Adrenal gland (tissue), 5 donors: ENCODE measurements around the gene DGKA.

Experiments
- POLR2A ChIP-seq, 2 donors: fragments of 450-650 bp; IDR thresholded peaks; one replicate each; pipeline ENCODE4 v1.6.1; 2017; ENCODE audit warnings: antibody characterized with exemption in 2 of 2, mild to moderate bottlenecking in 2 of 2, moderate library complexity in 1 of 2
- TF ChIP-seq, protein P1 (sequence below), 6 experiments: fragments of 450-650 bp in 4 of 6; fragments of 200-600 bp in 2 of 6; sonication (generic) in 1 of 6; IDR thresholded peaks; 1 replicate in 5 of 6; 2 replicates in 1 of 6; pipeline versions ENCODE4 v1.5.1 to v1.8.0; 2016 to 2021; ENCODE audit warnings: antibody characterized with exemption in 6 of 6, mild to moderate bottlenecking in 2 of 6, moderate library complexity in 1 of 6
- donor health status: DM: no; HTN: no; CAD: no.

DNA sequence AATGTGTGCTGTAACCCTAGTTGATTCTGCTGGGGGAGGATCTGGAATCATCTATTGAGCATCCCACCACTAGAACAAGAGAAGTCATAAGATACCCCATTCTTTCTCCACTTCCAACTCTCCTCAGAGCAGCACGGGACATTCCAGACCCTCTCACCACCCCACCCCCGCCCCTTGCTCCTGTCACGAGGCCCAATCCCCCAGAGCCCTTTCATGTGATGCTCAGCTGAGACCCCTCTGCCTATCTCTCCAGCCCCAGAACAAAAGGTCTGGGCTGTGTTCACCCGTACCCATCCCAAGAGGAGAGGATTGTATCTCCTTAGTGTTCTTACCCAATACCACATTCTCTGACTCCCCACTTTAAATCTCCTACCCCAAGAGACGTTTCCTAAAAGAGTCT, 34.3 kb downstream of the DGKA start:
- TF ChIP-seq, protein P1, sequence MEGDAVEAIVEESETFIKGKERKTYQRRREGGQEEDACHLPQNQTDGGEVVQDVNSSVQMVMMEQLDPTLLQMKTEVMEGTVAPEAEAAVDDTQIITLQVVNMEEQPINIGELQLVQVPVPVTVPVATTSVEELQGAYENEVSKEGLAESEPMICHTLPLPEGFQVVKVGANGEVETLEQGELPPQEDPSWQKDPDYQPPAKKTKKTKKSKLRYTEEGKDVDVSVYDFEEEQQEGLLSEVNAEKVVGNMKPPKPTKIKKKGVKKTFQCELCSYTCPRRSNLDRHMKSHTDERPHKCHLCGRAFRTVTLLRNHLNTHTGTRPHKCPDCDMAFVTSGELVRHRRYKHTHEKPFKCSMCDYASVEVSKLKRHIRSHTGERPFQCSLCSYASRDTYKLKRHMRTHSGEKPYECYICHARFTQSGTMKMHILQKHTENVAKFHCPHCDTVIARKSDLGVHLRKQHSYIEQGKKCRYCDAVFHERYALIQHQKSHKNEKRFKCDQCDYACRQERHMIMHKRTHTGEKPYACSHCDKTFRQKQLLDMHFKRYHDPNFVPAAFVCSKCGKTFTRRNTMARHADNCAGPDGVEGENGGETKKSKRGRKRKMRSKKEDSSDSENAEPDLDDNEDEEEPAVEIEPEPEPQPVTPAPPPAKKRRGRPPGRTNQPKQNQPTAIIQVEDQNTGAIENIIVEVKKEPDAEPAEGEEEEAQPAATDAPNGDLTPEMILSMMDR (IDR thresholded peaks at IDR 0.05): no peak
- TF ChIP-seq POLR2A (IDR thresholded peaks at IDR 0.05): no peak
